ENCODE data around the gene RDH5.

GRCh38 chr12:55760663-55761062 is 40.5 kb downstream of the RDH5 start:
- no peak for TF ChIP-seq CTCF (conservative IDR thresholded peaks at IDR 0.05; ENCODE audit: low read depth, low read length)
- TF ChIP-seq EZH2 (IDR thresholded peaks at IDR 0.05; ENCODE audit: borderline replicate concordance, low read depth, low read length, poor library complexity, severe bottlenecking), result no peak

Measured in A673 (cell line).